ENCODE data around the gene ACKR2. TPM values are rescaled to one million over a fixed set of nuclear protein-coding genes. Genes with fewer than 3 reads are reported as not detected.
"Not testable (repeated sequence)": the region's sequence is repeated elsewhere in the genome, so short reads cannot be mapped to it uniquely, and the experiment has no call there.

The ACKR2 gene
- total RNA-seq, 1 donor from 2014 or later = 0.44 TPM

- intact Hi-C loops (cut with micrococcal nuclease) = no loop called here
- Histone ChIP-seq H3K4me1 (peaks cover 49% of the 10 kb centered on the region), H3K27ac (replicated peaks) (peak overlapping the region; percentile 98), H3K27me3 (ENCODE audit: low read depth) (no peaks in the 10 kb centered on the region), H3K36me3 (no peaks in the 10 kb centered on the region), H3K4me3 (peak overlapping the region; percentile 93), H3K9me3 (replicated peaks) (no peaks in the 10 kb centered on the region)
- peak; percentile 26 for DNase-seq
- no peak for TF ChIP-seq CTCF (IDR thresholded peaks at IDR 0.05; ENCODE audit: borderline replicate concordance)
Observed at GRCh38 chr3:42805141-42805821, 4.0 kb upstream of the ACKR2 start.

GRCh38 chr3:42807929-42808328 lies 1.3 kb upstream of the ACKR2 start:
- peaks cover 23% of the 10 kb centered on the region for H3K4me1 ChIP-seq
- no peaks in the 10 kb centered on the region for H3K27me3 ChIP-seq (ENCODE audit: low read depth)
- H3K9me3 ChIP-seq (replicated peaks) = no peaks in the 10 kb centered on the region
- TF ChIP-seq CTCF (IDR thresholded peaks at IDR 0.05; ENCODE audit: borderline replicate concordance) = no peak
- DNase-seq = no peak
- no peak overlapping the region for H3K27ac ChIP-seq (replicated peaks)
- intact Hi-C loops (cut with micrococcal nuclease) = no loop called here
- H3K36me3 ChIP-seq = no peaks in the 10 kb centered on the region
- H3K4me3 ChIP-seq = no peak overlapping the region

GRCh38 chr3:42810706-42811105 lies 1.5 kb downstream of the ACKR2 start:
- H3K36me3 ChIP-seq; H3K4me3 ChIP-seq; intact Hi-C loops (cut with micrococcal nuclease); H3K9me3 ChIP-seq (replicated peaks); DNase-seq; H3K27me3 ChIP-seq (ENCODE audit: low read depth); H3K27ac ChIP-seq (replicated peaks): not testable (repeated sequence)
- H3K4me1 ChIP-seq = peaks cover 18% of the 10 kb centered on the region

- peaks cover 19% of the 10 kb centered on the region for H3K4me1 ChIP-seq
- intact Hi-C loops (cut with micrococcal nuclease); DNase-seq; H3K9me3 ChIP-seq (replicated peaks); H3K27ac ChIP-seq (replicated peaks); H3K27me3 ChIP-seq (ENCODE audit: low read depth); H3K4me3 ChIP-seq; H3K36me3 ChIP-seq: not testable (repeated sequence)
Observed at GRCh38 chr3:42811118-42811883, 2.1 kb downstream of the ACKR2 start.

GRCh38 chr3:42814246-42814645 lies 5.0 kb downstream of the ACKR2 start:
- Histone ChIP-seq H3K36me3 (no peaks in the 10 kb centered on the region), H3K4me3 (no peak overlapping the region), H3K27me3 (ENCODE audit: low read depth) (no peaks in the 10 kb centered on the region), H3K4me1 (peaks cover 19% of the 10 kb centered on the region), H3K27ac (replicated peaks) (peak overlapping the region; percentile 48), H3K9me3 (replicated peaks) (no peaks in the 10 kb centered on the region)
- DNase-seq = no peak
- TF ChIP-seq CTCF (IDR thresholded peaks at IDR 0.05; ENCODE audit: borderline replicate concordance) = no peak
- intact Hi-C loops (cut with micrococcal nuclease) = no loop called here

GRCh38 chr3:42814914-42815507 lies 5.8 kb downstream of the ACKR2 start:
- DNase-seq = no peak
- no peak overlapping the region for H3K4me3 ChIP-seq
- H3K27me3 ChIP-seq (ENCODE audit: low read depth) = no peaks in the 10 kb centered on the region
- TF ChIP-seq CTCF (IDR thresholded peaks at IDR 0.05; ENCODE audit: borderline replicate concordance) = no peak
- intact Hi-C loops (cut with micrococcal nuclease) = no loop called here
- H3K36me3 ChIP-seq = no peaks in the 10 kb centered on the region
- peak overlapping the region; percentile 48 for H3K27ac ChIP-seq (replicated peaks)
- peaks cover 19% of the 10 kb centered on the region for H3K4me1 ChIP-seq
- no peaks in the 10 kb centered on the region for H3K9me3 ChIP-seq (replicated peaks)

All from left ventricle myocardium inferior (tissue), 1 donor.